Measurements from ENCODE around the gene IL6R.

IL6R gene

DNA sequence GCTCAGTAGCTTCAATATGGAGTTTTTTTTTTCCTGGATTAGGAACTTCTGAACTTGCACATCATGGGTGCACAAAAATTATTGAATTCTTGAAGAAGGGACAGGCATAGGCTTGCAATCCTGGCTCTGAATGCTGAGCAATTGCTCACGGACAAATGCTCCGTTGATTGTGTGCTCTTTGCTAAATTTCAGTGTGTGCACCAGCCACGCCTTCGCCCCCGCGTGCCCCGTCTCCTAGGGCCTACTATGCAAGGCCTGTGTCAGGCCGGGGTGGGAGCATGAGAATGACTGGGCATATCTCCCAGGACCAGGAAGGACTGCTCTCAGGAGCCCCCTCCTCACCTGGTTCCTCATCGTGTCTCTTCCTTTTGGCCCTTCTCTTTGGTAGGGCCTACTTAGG, 17.4 kb downstream of the IL6R start:
- peak overlapping the region; percentile 37 for H3K27ac ChIP-seq
- TF ChIP-seq CTCF (conservative IDR thresholded peaks at IDR 0.05) (no peak), ZFX (IDR thresholded peaks at IDR 0.05) (no peak)

GRCh38 chr1:154423304-154423987, 18.3 kb downstream of the IL6R start:
- peak overlapping the region; percentile 100; the same call in 1 of the 2 replicates for H3K27ac ChIP-seq
- no peak for TF ChIP-seq ZFX (IDR thresholded peaks at IDR 0.05)
- TF ChIP-seq CTCF (conservative IDR thresholded peaks at IDR 0.05), result no peak

DNA sequence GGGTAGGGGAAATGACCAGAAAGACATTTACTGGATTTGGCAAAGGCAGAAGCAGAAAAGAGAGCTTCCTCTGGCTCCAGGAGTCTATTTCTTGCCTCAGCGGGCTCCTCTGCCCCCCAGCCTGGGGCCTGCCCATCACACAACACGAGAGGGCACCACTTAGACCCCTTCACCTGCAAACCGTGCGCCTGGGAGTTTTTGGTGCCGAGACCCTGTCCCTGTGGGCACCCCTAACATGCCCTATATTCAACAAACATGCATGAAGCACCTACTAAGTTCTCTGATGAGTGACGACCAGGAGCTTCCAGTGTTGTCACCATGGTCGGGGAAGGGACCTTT, 18.8 kb downstream of the IL6R start:
- TF ChIP-seq ZFX (IDR thresholded peaks at IDR 0.05) (no peak), CTCF (conservative IDR thresholded peaks at IDR 0.05) (no peak)
- peak overlapping the region; percentile 100; the same call in 1 of the 2 replicates for H3K27ac ChIP-seq

- H3K27ac ChIP-seq, result peak overlapping the region; percentile 100
- TF ChIP-seq CTCF (conservative IDR thresholded peaks at IDR 0.05) (no peak), ZFX (IDR thresholded peaks at IDR 0.05) (no peak)
Observed at GRCh38 chr1:154425172-154425571, 20.0 kb downstream of the IL6R start.

DNA sequence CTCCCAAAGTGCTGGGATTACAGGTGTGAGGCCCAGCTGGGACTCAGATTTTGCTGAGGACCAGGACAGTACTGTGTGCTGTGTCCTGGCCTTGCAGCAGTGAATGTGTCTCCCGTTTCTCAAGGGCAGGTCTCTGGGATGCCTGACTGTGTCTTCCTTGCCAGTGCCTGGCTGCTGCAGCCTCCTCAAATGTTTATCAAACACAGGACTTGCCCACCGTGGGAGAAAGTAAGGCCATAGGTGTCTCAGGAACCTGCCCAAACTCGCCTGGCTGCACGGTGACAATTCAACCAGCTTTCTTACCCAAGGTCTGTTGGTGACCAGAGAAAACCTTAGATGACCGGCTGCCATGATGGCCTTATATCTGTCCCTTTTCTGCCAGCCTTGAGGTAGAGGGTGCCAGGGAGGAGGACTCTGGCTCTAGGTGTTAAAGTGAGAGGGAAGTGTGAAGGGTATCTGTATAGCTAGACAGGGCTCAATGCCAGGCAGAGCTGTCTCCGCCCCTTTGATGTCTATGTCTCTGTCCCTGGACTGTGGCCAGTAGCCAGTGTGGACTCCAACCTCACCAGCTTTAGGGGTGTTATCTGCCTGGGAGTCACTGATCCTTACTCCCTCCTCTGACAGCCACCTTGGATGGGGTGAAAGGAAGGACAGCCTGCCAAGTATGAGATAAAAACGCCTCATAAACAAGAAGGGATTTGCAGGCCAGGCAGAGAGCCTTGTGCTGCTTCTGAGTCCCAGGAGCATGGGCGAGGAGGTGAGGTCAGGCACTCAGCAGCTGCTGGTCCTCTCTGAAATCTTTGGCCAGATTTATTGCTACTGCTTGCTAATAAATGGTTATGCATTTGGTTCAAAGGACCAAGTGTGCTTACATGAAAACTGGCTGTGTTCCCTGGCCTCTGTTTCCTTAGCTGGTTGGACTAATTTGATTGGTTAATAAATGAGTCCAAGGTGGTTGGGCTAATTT, 22.3 kb downstream of the IL6R start:
- peak overlapping the region; percentile 100 for H3K27ac ChIP-seq
- TF ChIP-seq ZFX (IDR thresholded peaks at IDR 0.05), result no peak
- no peak for TF ChIP-seq CTCF (conservative IDR thresholded peaks at IDR 0.05)

- H3K27ac ChIP-seq, result peak overlapping the region; percentile 100
- TF ChIP-seq ZFX (IDR thresholded peaks at IDR 0.05) (no peak), CTCF (conservative IDR thresholded peaks at IDR 0.05) (no peak)
Observed at GRCh38 chr1:154429118-154429517, 24.0 kb downstream of the IL6R start.
